ENCODE measurements around the gene CYB5B.
A peak's percentile ranks its signal among the peaks of the same experiment; 100 is the strongest.

CYB5B gene

DNA sequence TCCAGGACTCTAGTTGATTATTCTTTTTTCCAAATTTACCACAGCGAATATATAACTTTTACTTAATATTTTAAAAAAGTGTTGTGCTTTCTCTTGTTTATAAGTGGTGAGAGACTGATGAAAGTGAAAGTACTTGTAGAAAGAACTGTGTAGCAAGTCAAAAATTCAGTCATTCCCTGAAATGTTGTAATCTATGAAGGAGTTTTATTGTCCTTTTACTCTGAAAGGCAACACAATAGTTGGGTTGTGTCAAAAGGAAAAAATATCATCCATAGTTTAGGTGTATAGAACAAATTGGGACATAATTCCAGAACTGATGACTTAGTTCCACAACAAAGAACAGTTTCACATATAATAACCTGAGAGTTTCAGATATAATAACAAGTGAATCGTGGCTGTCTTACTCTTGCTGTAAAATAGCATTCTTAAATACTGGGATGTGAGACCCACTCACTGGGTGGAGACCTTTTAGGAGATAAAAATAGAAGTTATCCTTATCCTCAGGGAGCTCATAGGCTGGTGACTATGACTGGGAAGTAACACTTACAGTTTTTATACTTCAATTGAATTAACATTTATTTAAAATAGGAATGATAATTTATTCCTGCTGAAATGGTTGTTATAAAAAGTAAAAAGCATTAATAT lies 20.6 kb downstream of the CYB5B start:
- DNase-seq (ENCODE audit: low read depth in 2 of 2), result no peak

DNA sequence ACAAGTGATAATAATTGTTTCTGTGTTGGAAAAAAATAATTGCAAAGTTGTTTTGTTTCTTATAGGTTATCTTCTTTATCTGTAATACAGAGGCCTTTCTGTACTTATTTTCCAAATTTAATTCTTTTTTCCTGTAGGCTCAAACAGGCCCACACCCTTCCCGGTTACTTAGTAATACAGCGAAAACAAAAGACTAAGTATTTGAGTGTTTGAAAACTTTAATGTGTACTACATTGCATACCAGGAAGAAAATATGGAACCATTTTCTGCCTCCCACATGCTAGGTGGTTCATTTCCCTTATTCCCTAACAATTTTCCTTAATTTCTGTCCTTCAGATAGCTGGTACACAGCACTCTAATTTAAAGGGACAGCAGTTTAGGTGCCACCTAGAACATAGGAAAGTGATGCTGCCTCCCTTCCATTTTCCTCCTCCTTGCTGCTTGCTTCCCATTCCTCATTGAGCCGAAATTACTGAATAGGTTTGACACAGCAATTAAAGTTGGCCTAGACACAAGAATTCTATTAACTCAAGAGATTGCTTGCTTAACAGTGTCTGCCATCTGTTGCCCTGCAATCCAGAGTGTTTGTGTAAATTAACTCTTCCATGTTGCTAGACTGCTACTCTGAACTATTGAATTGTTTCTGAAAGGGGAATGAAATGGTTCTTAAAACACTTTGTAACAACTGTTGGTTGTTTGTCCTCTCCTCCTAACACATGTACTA lies 24.2 kb downstream of the CYB5B start:
- DNase-seq (ENCODE audit: low read depth in 2 of 2), result no peak

DNA sequence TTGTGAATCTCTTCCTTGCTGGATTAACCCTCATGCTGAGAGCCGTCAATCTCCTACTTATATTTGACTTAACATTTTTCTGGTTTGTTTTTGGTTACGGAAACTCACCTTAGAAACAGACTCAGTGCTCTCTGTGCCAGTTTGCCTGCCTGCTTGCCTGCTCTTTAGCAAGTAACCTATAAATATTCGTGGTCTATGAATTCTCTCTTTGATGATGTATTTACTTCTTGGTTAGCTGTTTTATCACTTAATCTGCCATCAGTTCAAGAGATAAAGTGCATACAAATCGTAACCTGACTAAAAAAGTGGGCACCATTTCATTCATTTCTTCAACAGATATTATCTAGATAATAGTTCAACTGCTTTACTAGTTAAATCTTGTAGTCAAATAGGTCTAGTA lies 26.7 kb downstream of the CYB5B start:
- no peak for DNase-seq (ENCODE audit: low read depth in 2 of 2)

DNA sequence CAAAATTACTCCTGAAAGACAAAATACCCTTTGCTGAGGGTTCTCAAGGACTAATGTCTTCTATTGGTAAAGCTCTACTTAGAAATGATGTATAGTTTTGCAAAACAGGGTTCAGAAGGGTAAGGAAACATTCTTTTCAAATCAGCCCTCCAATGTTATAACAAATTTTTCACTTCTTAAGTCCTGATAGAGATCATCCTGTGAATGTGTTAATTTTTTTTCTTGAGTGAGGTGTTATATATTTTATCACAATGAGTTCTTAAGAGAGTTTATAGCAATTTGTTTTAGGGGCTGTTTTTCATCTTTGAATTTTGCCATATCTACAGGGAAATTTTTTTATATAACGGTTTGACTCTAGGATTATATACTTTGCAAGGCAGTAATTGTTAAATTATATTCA lies 29.5 kb downstream of the CYB5B start:
- DNase-seq (ENCODE audit: low read depth in 2 of 2), result no peak

DNA sequence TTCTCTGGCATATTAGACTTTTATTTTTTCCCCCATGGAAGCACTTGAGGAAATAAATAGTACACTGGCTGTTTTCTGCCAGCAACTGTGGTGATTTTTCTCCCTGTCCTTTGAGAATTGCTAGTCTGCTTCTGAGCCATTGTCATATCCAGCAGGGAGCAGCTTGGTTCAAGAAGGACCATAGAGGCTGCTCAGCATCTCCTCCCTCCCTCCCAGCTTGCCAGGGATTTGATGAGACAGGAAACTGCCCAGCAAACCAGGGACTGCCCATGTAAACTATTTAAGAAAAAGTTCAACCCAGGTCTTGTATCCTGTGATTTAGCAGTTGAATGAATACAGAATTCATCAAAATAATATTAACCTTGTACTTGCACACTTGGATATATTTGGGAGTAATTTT lies 39.5 kb downstream of the CYB5B start:
- no peak for DNase-seq (ENCODE audit: low read depth in 2 of 2)

DNA sequence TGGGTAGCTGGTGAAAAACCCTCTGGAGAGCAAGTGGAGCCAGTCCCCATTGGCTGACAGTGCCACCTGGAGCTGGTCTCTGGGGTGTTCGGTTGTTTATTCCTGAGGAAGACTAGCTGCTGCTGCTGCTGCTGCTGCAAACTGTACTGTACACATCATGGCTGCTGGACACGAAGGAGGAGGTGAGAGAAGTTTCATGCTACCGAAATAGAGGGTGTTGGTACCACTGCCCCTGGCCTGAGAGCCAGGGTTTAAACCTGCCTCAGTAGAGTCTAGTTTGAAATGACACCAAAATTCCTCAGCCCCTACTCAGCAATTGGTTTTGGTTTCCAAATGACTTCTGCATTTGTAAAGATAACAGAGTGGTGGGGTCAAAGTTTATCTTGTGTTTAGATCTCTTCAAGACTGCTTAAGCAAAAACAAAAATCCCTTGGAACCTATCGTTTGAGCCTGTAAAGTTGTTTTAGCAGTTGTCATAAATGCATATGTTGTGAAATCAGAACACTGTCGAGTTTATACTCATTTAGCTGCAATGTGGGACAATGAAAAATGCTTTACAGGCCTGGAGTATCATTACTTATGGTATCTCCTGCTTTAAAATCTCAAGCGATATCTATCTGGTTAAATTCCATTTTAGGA lies 40.8 kb downstream of the CYB5B start:
- no peak for DNase-seq (ENCODE audit: low read depth in 2 of 2)

DNA sequence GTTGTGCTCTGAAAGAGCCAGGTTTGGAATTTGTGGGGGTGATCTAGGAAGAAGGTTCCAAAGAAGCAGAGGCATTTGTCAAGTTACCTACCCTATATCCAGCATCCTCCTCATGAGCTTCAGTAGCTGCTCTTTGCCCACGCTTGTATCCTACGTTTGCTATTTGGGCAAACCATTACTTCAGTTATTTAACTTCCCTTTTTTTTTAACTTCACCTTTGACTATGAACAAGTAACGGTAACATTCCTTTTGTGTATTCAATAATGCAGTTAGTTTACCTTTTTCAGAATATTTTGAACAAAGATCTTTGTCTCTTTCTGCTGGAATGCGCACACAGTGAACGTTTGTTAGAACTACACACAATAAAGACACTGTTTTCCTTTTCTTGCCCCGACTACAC lies 41.5 kb downstream of the CYB5B start:
- no peak for DNase-seq (ENCODE audit: low read depth in 2 of 2)

DNA sequence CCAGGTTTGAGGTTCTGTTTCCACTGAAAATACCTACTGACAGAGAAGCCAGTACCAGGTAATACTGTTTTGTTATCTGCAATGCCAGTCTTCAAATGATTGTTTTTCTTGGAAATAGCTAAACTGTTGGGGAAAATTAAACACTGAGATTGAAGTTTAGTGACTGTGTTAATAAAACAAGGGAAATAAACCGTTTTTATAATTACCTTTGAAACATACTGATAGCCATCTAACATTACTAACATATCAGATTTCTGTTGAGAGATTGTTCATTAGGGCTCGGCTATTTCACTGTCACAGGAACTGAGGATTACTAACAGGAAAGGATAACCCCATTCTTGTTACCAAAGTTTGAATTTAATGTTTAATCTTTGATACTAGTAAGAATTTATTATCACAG lies 42.1 kb downstream of the CYB5B start:
- DNase-seq (ENCODE audit: low read depth in 2 of 2), result no peak

DNA sequence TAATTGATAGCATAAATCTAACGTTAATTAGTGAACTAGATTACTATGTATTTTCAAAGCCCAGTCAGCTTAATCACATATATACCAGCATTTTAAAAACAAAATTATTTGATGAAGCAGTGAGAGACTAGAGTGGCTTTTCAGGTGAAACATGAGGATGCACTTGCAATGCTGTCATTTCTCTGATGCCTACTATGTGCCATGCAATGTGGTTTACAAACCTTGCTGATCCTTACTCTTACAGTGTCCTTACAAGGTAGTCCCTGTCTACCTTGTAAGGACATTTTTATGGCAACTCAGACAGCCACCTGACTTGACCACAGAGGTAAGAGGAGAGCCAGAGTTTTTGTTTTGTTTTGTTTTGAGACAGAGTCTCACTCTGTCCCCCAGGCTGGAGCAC lies 42.7 kb downstream of the CYB5B start:
- DNase-seq (ENCODE audit: low read depth in 2 of 2), result no peak

DNA sequence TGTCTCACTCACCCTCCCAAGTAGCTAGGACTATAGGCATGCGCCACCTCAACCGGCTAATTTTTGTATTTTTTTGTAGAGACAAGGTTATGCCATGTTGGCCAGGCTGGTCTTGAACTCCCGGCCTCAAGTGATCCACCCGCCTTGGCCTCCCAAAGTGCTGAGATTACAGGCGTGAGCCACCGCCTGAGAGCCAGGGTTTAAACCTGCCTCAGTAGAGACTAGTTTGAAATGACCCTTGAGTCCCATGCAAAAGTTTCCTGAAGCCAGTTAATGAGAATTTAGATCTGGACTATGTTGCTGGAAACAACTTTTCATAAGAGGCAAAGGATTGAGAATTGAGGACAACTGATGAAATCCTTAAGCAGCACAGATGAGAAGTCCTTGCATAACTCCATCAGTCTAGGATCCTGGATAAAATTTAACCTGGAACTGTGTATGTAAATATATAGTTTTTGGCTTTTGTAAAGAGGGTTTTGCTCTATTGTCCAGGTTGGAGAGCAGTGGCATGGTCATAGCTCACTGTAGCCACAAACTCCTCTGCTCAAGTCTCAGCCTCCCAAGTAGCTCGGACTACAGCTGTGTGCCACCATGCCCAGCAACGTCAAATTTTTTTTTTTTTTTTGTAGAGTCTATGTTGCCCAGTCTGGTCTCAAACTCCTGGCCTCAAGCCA lies 43.2 kb downstream of the CYB5B start:
- no peak for DNase-seq (ENCODE audit: low read depth in 2 of 2)

DNA sequence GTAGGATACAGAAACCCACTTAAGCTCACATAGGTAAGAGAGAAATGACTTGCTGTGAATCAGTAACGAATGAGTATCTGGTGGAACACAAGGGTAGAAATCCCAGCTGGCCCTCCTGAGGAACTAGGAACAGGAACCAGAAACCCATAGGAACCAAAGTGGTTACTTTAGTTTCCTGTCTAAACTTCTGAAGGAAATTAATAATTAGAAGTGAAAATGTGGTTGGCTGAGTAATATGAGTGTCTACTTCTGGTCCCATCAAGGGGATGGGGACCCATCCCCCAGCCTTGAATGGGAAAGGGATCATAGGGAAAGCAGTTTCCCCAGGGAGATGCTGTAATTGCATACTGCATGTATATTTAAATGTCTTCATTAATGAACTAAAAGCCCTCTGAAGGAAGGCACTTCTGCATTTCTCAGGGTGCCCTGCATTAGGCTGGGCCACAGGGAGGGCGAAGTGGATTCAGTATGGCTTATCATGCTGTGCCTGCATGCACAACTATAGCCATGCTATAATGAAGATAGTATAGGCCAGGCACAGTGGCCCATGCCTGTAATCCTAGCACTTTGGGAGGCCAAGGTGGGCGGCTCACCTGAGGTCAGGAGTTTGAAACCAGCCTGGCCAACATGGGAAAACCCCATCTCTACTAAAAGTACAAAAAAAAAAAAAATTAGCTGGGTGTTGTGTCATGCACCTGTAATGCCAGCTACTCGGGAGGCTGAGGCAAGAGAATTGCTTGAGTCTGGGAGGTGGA lies 45.6 kb downstream of the CYB5B start:
- DNase-seq (ENCODE audit: low read depth in 2 of 2), result peak in 1 of 2 donors; percentile 14

DNA sequence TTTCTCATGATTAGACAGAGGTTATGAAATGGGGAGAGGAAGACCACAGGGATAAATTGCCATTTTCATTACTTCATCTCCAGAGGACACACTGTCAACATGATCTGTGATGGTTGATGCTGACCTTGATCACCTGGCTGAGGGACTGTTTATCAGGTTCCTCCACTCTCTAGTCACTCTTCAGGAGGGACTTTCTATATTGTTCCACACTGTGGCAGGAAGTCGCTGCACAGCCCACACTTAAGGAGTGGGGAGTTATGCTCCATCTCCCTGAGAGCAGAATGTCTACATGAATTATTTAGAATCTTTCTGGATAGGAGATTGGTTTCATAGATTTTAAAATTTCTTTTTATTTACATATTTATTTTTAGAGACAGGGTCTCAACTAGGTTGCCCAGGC lies 46.7 kb downstream of the CYB5B start:
- no peak for DNase-seq (ENCODE audit: low read depth in 2 of 2)

DNA sequence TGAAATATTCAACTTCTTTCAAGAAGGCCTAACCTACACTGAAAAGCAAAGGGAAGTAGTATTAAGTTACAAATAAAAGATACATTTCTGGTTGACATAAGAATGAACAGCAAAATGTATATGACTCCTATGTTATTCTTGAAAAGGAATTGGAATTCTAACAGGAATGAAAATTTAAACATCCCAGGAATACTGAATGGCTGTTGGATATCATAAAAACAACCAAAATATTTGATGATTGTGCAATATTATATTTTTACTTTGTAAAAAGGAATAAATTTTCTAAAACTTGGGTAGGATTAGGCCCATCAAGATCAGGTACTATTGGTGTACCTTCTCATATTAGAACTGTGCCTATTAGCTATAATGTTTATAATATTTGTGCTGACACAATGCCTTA lies 50.0 kb downstream of the CYB5B start:
- no peak for DNase-seq (ENCODE audit: low read depth in 2 of 2)

DNA sequence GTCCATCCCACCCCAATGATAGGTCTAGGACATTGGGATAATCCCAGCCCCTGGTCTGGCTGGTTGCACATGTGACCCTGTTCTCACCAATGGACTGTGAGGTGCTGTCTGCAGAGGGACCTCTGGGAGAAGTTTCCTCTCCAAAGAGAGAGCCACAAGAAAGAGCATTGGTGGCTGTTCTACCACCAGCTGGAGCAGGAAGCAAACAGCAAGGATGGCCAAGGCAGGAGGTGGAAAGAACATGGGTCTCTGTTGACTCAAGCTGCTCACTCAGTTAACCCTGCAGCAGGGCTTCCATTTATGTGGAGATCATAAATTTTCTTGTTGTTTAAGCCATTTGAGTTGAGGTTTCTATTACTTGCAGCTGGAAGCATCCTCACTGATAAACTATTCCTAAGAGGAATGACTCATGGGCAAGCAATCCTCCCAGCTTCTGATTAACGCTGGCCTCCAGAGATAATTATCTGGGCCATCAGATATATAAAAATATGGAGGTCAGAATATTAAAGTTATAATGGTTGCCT lies 52.6 kb downstream of the CYB5B start:
- no peak for DNase-seq (ENCODE audit: low read depth in 2 of 2)

DNA sequence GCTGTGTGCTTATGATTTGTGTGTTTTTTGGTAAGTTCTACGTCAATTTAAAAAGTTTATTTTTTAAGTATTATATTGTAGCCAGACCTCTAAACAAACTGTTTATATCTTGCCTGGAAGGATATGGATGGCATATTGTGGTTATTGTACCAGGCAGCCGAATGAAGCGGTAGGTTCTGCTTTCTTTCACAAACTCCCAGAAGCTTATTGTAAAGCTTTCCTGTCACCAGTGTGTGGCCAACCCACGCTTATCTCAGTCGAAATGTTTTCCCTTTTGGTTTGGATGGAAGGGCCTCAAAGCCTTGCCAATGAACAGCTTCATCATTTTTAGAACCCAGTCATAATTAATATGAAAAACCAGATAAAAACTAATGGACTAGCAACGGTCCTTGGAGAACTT lies 53.1 kb downstream of the CYB5B start:
- DNase-seq (ENCODE audit: low read depth in 2 of 2), result no peak

DNA sequence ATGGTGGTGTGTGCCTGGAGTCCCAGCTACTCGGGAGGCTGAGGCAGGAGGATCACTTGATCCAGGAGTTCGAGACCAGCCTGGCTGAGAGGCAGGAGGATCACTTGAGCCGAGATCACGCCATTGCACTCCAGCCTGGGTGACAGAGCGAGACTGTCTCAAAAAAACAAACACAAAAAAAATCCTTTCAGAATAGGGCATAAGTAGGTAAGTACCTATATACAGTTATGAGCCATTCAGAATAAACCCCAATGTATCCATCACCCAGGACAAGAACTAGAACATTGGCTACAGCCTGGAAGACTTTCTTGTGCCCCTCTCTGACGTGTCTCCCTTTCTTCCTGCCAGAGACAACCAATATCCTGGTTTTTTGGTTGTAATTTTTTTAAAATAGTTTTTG lies 54.3 kb downstream of the CYB5B start:
- DNase-seq (ENCODE audit: low read depth in 2 of 2), result no peak

DNA sequence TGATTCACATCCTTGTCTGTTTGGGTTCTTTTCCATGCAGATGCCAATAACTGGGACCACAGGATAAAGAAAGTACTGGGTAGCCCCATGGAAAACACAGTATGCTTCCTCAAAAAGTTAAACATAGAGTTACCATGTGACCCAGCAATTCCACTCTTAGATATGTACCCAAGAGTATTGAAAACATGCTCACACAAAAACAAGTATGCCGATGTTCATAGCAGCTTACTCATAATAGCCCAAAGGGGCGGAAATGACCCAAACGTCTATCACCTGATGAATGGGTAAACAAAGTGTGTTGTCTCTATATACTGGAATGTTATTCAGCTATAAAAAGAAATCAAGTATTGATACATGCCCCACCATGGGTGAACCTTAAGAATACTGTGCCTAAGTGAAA lies 55.4 kb downstream of the CYB5B start:
- DNase-seq (ENCODE audit: low read depth in 2 of 2), result no peak

DNA sequence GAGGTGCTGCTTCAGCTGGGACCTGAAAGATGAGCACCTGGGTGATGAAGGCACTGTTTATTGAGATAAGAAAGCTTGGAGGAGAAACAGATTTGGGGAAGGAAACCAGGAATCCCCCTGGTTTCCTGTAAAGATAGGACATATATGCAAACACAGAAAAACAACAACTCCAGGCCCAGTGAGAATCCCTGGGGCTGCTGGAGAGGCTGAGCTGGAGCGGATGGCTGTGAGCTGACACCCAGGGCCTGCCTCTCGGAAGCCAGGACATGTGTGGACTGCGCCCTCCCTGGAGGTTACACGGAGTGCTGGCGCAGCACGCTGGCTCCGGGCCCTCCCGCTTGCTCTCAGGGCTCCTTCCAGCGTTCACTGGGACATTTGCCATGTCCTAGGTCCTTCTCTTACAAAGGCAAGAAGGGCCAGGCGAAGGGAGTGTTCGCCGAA lies 57.5 kb downstream of the CYB5B start:
- no peak for DNase-seq (ENCODE audit: low read depth in 2 of 2)

DNA sequence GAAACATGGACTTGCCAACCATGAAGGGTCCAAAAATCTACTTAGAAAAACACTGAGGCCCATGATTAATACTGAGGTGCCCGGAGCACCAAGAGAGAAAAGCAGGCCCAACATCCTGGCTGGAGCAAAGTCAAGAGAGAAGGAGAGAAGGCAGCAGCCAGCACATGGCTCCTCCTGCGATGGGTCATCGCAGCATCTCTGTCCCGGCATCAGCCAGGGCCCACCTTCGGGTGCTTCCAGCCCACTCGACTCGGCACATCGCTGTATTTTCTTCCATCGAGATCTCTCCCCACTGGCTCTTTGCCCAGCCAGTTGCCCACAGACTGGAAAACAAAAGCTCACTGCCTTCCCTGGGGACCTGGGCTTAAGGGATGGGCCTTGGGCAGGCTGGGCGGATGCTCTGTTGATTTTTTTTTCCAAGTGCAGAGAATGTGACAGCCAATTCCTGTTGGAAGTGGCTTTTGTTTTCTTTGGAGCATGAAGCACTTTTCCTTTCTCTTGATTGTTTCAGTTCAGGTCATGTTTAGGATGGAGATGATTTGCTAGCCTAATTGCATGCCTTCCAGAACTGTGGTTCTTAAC lies 58.1 kb downstream of the CYB5B start:
- DNase-seq (ENCODE audit: low read depth in 2 of 2), result no peak

DNA sequence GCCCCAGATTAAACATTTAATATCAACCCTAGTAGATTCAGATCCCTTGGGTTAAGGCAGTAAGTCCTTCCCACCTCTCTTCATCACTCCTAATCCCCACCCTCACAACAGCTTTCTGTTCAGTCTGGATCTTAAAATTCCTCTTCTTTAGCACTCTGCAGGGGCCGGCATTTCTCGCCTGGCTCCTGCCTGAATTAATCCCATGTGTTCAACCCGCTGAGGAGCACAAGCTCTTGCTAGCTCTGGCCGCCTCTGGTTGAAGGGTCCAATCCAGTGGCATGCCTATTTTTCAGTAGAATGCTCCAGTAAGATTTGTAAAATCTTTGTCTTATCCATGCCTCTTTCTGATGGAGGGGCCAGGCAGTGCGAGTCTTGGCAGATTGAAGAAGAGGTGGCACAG lies 59.2 kb downstream of the CYB5B start:
- DNase-seq (ENCODE audit: low read depth in 2 of 2), result no peak

DNA sequence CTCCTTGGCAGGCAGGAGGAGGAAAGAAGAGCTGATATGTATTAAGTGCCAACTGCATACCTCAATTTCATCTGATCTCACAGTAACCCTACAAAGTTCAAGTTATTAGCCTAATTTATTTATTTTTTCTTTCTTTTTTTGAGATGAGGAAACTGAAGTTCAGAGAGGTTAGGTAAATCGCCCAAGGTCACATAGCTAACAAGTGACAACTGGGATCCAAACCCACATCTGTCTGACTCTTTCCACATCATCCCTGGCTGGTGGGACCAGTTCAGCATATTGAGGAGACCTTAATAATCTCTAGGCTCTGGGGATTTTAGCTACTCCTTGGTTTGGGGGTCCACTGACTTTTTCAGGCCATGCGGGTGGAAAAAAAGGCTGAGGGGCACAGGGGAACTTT lies 60.9 kb downstream of the CYB5B start:
- DNase-seq (ENCODE audit: low read depth in 2 of 2), result no peak

Data from stimulated activated CD8-positive, alpha-beta memory T cell treated with anti-CD3 and anti-CD28 coated beads, Interleukin-15, amount 100 ng/mL, for 48 hours (primary cell).